Raji (cell line): ENCODE measurements around the gene VSIG10L2.

Experiments
- POLR2A ChIP-seq: IDR thresholded peaks from 2 replicates; pipeline ENCODE4 v1.6.1; 2011; ENCODE audit warnings: low read depth, low read length, control low read depth; ENCODE audit not compliant: insufficient read depth

Gene VSIG10L2

DNA sequence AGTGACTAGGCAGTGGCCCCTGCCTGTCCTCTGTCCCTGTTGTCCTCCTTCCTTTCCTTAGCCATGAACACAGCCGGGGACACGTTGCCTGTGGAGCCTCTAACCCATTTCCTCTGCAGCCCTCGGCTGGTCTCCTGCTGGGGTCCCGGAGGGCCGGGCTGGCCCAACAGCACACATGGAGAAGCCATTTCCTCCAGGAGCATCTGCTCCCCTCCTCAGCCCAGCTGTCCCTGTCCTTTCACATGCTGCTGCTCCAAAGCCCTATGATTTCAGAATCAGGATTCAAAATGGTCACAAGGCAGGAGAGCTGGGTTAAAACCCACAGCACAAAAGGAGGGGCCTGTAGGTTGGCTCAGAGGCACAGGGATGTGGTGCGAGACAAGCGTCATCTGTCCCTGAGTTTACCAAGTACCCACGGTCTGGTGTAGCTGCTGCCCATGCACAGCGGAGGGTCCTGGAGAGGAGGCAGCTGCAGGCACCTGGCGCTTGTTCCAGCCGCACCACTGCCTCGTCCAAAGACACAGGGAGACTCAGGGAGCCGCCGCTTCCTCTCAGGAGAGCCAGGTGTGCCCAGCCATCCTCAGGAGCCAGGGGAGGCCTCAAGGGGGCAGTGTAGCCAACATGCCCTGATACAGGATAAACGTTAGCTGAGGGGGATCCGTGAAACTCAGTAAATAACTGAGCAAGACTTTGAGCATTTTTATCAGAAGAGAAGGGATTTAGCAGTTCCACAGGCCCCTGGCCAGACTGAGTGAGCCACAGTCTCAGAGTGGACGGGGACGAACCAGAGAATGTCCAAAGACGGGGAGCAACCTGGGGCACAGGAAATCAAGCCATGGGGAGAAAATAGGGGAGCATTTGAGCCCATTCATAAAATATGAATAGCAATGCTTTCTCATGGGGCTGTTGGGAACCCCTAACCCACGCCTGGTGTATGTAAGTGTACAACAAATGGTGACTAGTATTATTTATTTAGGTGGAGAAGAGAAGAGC is 3.9 kb upstream of the VSIG10L2 start:
- no peak for TF ChIP-seq POLR2A

- TF ChIP-seq POLR2A, result no peak
Measured at GRCh38 chr11:125942771-125943428, 2.9 kb upstream of the VSIG10L2 start.

GRCh38 chr11:125943661-125944349 is 2.0 kb upstream of the VSIG10L2 start:
- no peak for TF ChIP-seq POLR2A

- no peak for TF ChIP-seq POLR2A
Measured at GRCh38 chr11:125944350-125945010, 1.4 kb upstream of the VSIG10L2 start.

DNA sequence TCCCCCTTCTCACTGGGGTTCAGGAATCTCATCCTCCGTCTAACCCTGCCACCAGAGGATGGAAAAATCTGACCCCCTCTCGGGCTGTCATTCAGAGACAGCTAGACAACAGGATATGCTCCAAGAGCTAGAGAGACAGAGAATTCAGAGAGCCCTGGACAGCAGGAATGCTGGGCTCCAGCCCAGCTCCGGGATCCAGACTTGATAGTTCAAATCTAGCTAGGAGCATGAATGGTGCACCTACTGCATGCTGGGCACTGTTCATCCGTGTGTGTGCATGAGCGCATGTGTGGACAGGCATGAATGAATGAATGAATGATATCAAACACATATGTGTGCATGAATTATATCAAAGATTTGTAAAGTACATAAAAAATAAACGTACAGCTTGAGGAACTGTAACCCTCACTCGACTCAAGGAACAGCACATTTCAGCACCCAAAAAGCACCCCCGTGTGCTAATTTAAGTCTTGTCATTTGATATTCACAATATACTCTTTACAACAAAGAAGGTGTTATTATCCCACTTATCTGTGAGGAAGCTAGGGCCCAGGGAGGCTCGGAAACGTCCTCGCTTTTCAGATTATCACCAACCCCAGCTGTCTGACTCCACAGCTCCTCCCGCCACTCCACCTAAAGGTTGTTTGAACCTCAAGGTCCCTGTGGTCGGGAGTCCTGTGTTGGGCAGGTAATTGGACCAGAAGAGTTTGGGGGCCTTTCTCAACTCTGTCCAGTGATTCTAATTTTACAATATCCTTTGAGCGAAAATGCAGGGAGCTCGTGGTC is 640 bp upstream of the VSIG10L2 start:
- TF ChIP-seq POLR2A, result no peak

GRCh38 chr11:125946712-125947418 is 1.0 kb downstream of the VSIG10L2 start:
- no peak for TF ChIP-seq POLR2A

DNA sequence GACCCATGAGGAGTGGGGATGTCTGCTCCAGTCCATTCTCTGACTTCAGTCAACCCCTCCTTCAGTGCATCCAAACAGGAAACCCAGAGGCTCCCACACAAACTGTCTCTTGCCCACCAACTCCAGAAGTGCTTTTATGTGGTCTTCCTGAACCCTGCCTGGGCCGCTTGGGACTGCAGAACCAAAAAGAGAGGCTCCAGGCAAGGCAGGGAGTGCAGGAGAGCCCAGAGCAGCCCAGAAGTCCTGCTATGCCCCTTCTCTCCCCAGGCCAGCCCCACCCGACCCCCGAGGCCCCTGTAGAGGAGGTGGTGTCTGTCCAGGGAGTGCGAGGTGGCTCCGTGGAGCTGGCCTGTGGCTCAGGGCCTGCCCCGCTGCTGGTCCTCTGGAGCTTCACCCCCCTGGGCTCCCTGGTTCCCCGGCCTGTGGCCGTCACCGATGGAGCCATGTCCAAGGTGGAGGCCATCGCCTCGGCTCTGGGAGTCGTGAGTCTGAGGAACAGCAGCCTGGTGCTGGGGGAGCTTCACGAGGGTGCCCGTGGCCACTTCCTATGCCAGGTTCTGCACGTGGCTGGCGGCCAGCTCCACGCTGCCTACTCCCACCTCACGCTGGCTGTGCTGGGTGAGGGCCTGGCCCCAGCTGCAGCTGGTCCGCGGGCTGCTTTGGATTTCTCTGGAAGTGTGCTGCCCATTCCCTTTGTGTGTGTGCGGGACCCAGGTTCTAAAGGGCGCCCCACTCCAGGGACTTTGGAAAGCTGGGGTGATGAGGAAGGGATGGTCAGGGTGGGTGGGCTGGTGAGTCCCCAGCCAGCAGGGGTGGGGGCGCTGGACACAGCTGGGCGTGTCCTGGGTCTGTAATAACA is 1.8 kb downstream of the VSIG10L2 start:
- no peak for TF ChIP-seq POLR2A

- no peak for TF ChIP-seq POLR2A
Measured at GRCh38 chr11:125948278-125949051, 2.6 kb downstream of the VSIG10L2 start.

- no peak for TF ChIP-seq POLR2A
Measured at GRCh38 chr11:125949271-125950177, 3.7 kb downstream of the VSIG10L2 start.

- TF ChIP-seq POLR2A, result no peak
Measured at GRCh38 chr11:125950178-125950490, 4.3 kb downstream of the VSIG10L2 start.

DNA sequence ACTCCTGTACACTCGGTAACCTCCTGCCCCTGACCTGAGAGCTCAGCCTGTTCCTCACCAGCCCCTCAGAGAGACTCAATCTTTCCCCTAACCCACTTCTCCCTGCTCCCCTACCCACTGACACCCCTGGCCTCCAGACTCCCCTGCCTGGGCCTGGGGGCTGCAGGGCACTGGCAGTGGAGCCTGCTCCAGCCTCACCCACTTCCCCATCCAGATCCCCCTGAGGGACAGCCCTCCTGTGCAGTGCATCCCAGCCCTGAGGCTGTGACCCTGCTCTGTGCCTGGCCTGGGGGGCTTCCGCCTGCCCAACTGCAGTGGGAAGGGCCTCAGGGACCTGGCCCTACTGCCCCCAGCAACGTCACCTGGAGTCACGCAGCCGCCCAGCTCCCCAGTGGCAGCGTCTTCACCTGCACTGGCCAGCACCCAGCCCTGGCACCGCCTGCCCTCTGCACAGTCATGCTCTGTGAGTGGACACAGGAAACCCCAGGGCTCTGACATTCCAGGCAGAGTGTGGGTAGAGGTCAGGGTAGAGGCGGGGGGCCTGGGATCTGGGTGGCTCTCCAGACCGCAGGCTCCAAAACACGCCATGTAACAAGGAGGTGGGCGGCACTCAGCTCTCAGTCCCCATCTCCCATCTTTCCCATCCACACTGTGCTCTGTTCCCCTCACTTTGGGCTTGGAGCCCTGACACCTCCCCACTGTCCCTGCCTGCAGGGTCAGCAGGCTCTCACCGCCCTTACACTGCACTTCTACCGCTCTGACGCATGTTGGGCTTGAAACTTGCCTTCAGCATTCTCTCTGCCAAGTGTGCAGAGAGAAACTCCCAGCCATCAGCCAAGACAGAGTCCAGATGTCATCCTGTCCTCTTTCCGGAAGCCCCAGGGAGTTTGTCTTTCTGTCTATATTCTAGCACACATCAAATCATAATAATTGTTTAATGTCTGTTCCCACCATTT is 5.1 kb downstream of the VSIG10L2 start:
- no peak for TF ChIP-seq POLR2A
